Measurements from ENCODE around the gene PIK3R5.

DNA sequence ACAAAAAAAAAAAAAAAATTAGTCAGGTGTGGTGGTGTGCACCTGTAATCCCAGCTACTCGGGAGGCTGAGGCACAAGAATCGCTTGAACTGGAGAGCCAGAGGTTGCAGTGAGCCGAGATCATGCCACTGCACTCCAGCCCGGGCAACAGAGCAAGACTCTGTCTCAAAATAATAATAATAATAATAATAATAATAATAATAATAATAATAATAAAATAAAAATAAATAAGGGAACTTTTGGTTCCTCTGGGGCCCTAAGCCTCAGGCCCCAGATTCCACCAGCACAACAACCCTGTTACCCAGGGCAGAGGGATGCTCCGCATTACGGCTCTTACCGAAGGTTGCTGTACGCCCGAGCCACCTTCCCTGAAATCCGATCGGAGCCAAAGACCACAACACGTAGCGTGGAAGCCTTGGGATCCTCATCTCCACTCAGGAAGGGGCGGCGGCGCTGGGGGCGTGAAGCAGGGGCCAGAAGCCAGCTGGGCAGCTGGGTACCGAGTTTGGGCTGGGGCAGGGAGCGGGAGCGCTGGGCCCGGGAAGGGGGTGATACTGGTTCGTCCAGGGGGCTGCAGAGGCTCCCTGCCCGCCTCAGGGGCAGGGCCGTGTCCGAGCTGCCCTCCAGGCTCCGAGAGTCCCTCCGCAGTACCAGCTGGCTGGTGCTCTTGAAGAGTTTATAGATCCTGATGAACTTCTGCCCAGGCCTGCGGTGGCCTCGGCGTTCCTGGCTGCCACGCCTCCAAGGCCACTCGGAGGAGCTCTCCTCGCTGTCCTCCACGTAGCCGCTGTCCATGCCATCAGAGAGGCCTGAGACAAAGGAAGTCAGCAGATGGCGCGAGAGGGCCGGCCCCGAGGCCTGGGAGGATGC, 77.4 kb downstream of the PIK3R5 start:
- TF ChIP-seq, protein P1, sequence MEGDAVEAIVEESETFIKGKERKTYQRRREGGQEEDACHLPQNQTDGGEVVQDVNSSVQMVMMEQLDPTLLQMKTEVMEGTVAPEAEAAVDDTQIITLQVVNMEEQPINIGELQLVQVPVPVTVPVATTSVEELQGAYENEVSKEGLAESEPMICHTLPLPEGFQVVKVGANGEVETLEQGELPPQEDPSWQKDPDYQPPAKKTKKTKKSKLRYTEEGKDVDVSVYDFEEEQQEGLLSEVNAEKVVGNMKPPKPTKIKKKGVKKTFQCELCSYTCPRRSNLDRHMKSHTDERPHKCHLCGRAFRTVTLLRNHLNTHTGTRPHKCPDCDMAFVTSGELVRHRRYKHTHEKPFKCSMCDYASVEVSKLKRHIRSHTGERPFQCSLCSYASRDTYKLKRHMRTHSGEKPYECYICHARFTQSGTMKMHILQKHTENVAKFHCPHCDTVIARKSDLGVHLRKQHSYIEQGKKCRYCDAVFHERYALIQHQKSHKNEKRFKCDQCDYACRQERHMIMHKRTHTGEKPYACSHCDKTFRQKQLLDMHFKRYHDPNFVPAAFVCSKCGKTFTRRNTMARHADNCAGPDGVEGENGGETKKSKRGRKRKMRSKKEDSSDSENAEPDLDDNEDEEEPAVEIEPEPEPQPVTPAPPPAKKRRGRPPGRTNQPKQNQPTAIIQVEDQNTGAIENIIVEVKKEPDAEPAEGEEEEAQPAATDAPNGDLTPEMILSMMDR (optimal IDR thresholded peaks at IDR 0.05 in 1 of 3, IDR thresholded peaks at IDR 0.05 in 1 of 3, conservative IDR thresholded peaks at IDR 0.05 in 1 of 3; ENCODE audit: extremely low read depth in 1 of 3, insufficient read depth in 2 of 3, low read length in 3 of 3) = peak in 1 of 3 experiments; percentile 26
- TF ChIP-seq EZH2 (IDR thresholded peaks at IDR 0.05; ENCODE audit: low read length) = no peak
